ENCODE measurements around the gene BATF3. TPM values are rescaled to one million over a fixed set of nuclear protein-coding genes. Genes with fewer than 3 reads are reported as not detected.

Gene BATF3
- total RNA-seq, 1 donor from 2014 or later, result 18.4 TPM

DNA sequence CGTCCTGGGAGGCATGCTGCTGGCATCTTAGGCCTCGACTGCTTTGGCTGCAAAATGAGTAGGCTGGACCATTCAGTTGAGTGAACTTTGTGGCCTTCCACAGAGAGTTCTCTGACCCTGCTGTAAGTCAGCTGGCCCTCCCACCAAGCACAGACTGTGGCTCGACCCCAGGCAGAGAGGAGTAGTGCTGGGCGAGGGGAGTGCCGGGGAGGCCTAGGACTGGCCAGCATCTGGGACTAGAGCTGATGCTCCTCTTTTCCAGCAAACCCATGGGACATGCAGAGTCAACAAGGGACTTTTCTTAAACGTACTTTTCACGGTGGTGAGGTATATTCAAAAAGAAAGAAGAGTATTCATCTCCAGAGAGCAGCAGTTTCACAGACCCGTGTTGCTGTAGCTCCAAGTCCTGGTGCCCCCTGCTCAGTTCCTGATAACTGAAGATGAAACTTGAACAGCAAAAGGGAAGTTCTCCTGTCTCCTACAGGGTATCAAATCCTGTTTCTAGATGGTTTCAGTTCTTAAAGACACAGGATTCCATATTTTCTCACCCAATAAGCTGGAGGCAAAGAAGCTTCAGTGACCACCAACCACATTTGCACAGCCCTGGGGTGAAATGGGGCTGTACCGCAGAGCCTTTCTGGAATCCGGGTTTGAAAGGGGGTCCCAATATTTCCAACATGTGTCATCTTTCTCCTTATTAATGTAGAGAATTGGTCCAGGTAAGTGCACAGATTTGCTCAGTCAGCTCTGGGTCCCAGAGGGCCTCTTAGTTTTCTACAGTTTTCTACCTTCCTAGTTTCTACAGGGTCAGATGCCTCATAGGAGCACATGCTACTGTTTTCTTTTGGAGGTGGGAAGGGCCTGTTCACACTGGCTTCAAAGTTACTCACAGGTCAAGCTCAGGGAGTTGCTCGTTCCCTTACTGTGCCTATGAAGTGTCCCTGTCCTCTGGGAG, 20.9 kb downstream of the BATF3 start:
- Histone ChIP-seq H3K4me1 (no peaks in the 10 kb centered on the region), H3K36me3 (no peaks in the 10 kb centered on the region), H3K4me3 (no peak overlapping the region), H3K27ac (no peak overlapping the region), H3K27me3 (no peaks in the 10 kb centered on the region), H3K9me3 (no peaks in the 10 kb centered on the region)
- no peak for DNase-seq (ENCODE audit: low spot score in 2 of 2)
- TF ChIP-seq, protein P1, sequence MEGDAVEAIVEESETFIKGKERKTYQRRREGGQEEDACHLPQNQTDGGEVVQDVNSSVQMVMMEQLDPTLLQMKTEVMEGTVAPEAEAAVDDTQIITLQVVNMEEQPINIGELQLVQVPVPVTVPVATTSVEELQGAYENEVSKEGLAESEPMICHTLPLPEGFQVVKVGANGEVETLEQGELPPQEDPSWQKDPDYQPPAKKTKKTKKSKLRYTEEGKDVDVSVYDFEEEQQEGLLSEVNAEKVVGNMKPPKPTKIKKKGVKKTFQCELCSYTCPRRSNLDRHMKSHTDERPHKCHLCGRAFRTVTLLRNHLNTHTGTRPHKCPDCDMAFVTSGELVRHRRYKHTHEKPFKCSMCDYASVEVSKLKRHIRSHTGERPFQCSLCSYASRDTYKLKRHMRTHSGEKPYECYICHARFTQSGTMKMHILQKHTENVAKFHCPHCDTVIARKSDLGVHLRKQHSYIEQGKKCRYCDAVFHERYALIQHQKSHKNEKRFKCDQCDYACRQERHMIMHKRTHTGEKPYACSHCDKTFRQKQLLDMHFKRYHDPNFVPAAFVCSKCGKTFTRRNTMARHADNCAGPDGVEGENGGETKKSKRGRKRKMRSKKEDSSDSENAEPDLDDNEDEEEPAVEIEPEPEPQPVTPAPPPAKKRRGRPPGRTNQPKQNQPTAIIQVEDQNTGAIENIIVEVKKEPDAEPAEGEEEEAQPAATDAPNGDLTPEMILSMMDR (IDR thresholded peaks at IDR 0.05), result no peak
- intact Hi-C loops (cut with DNase I), result no loop called here

DNA sequence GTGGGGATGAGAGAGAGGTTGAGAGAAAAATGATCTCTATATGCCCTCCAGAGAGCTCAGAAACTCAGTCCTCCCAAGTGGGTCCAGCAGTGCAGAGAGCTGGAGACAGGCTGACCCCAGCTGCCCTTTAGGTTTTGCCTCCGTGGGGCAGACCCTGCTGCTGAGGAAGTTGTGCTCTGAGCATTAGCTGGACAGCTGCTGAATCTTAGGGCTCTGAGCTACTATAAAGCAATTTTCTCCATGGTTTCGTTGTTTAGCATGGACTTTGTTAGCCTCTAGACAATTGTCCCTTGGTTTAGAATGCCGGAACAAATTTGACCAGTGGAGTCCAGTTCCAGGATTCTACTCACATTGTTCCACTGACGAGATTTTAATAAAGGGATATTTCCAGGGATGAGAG, 22.1 kb downstream of the BATF3 start:
- no peak for DNase-seq (ENCODE audit: low spot score in 2 of 2)
- intact Hi-C loops (cut with DNase I), result no loop called here
- TF ChIP-seq, protein P1 (IDR thresholded peaks at IDR 0.05), result no peak
- H3K4me1 ChIP-seq, result no peaks in the 10 kb centered on the region
- no peak overlapping the region for H3K27ac ChIP-seq
- no peaks in the 10 kb centered on the region for H3K27me3 ChIP-seq
- H3K9me3 ChIP-seq, result no peaks in the 10 kb centered on the region
- H3K36me3 ChIP-seq, result no peaks in the 10 kb centered on the region
- no peak overlapping the region for H3K4me3 ChIP-seq

DNA sequence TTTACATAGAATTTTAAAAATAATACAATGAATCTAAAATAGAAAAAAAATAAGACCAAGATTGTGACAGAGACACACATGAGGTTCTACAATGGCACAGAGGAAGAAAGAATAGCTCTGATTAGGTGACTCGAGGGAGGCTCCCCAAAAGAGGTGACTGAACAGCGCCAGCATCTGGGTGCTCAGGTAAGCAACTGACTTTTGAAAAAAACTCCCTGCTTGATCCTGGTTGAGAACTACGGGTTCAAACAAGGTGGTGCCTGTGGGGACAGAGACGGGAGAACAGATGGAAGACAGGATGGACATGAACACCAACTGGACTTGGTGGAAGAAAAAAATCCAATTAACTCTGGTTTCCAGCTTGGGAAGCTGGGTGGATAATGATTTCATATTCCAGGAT, 22.5 kb downstream of the BATF3 start:
- Histone ChIP-seq H3K4me1 (no peaks in the 10 kb centered on the region), H3K27ac (no peak overlapping the region), H3K27me3 (no peaks in the 10 kb centered on the region), H3K36me3 (no peaks in the 10 kb centered on the region), H3K9me3 (no peaks in the 10 kb centered on the region), H3K4me3 (no peak overlapping the region)
- TF ChIP-seq, protein P1 (IDR thresholded peaks at IDR 0.05), result no peak
- intact Hi-C loops (cut with DNase I), result no loop called here
- DNase-seq (ENCODE audit: low spot score in 2 of 2), result no peak

DNA sequence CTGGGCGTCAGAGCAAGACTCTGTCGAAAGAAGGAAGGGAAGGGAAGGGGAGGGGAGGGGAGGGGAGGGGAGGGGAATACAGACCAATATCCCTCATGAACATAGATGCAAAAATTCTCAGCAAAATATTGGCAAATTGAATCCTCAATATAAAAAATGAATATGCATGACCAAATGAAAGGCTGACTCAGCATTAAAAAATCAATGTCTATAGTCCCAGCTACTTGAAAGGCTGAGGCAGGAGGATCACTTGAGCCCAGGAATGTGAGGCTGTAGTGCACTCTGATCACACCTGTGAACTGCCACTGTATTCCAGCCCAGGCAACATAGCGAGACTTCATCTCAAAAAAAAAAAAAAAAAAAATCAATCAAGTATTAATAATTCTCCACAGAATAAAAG, 24.0 kb downstream of the BATF3 start:
- TF ChIP-seq, protein P1 (IDR thresholded peaks at IDR 0.05), result no peak
- no peak overlapping the region for H3K4me3 ChIP-seq
- no peaks in the 10 kb centered on the region for H3K27me3 ChIP-seq
- no peak overlapping the region for H3K27ac ChIP-seq
- no peaks in the 10 kb centered on the region for H3K9me3 ChIP-seq
- intact Hi-C loops (cut with DNase I), result no loop called here
- no peak for DNase-seq (ENCODE audit: low spot score in 2 of 2)
- H3K4me1 ChIP-seq, result no peaks in the 10 kb centered on the region
- H3K36me3 ChIP-seq, result no peaks in the 10 kb centered on the region

DNA sequence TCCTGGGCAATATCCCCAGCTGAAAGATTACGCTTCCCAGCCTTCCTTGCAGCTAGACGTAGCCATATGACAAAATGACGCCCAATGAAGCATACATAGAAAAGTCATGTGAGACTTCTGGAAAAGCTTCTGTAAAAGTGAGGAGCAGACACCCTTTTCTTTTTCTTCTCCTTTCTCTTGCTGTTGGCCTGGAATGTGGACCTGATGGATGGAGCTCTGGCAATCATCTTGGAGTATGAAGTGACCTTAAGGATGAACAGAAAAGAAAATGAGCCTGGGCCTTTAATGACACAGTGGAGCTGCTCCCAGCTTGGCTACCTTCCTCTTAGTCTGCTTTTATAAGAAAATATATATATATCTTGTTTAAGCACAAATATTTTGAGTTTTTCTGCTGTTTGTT, 24.8 kb downstream of the BATF3 start:
- intact Hi-C loops (cut with DNase I), result no loop called here
- H3K4me1 ChIP-seq, result no peaks in the 10 kb centered on the region
- no peak overlapping the region for H3K4me3 ChIP-seq
- H3K27me3 ChIP-seq, result no peaks in the 10 kb centered on the region
- no peak for DNase-seq (ENCODE audit: low spot score in 2 of 2)
- no peak overlapping the region for H3K27ac ChIP-seq
- H3K36me3 ChIP-seq, result no peaks in the 10 kb centered on the region
- TF ChIP-seq, protein P1 (IDR thresholded peaks at IDR 0.05), result no peak
- H3K9me3 ChIP-seq, result no peaks in the 10 kb centered on the region
